Testis (tissue), 3 donors: Measurements from ENCODE around the gene FAT3. TPM values are rescaled to one million over a fixed set of nuclear protein-coding genes. Genes with fewer than 3 reads are reported as not detected.

Experiments
- DNase-seq: peaks from one replicate; pipeline ENCODE4 v3.0.0-alpha.2; 2019
- H3K27ac ChIP-seq, 2 donors: fragments of 200-600 bp; sonication (generic); one replicate each; pipeline ENCODE4 v1.5.1; 2019
- H3K27me3 ChIP-seq: fragments of 200-600 bp; sonication (generic); one replicate; pipeline ENCODE4 v1.5.1; 2019
- H3K36me3 ChIP-seq: fragments of 200-600 bp; sonication (generic); one replicate; pipeline ENCODE4 v1.5.1; 2017; ENCODE audit warnings: low read depth; ENCODE audit errors: missing control alignments
- H3K4me1 ChIP-seq: fragments of 200-600 bp; sonication (generic); one replicate; pipeline ENCODE4 v1.5.1; 2019
- H3K4me3 ChIP-seq, 2 donors: fragments of 200-600 bp; sonication (generic); one replicate each; pipeline ENCODE4 v1.5.1; 2017 to 2019
- H3K9me3 ChIP-seq: fragments of 200-600 bp; sonication (generic); one replicate; pipeline ENCODE4 v1.5.1; 2017
- CTCF ChIP-seq, 3 experiments: fragments of 450-650 bp in 2 of 3; fragments of 200-600 bp in 1 of 3; sonication (generic) in 1 of 3; IDR thresholded peaks; one replicate each; pipeline ENCODE4 v1.5.1; 2016 to 2019; ENCODE audit warnings: antibody characterized with exemption in 3 of 3, mild to moderate bottlenecking in 2 of 3, moderate library complexity in 1 of 3
- POLR2A ChIP-seq: fragments of 450-650 bp; IDR thresholded peaks from one replicate; pipeline ENCODE4 v1.6.1; 2017; ENCODE audit warnings: antibody characterized with exemption, mild to moderate bottlenecking, moderate library complexity
- WGBS, 2 donors: methylation state at CpG; one replicate each; pipeline ENCODE4 v1.1.5; 2018; 5-methylcytosine and 5-hydroxymethylcytosine counted together
- intact Hi-C: fragments of 100-400 bp; cut with DNase I; formaldehyde crosslinking; loops from one replicate; pipeline ENCODE4 v1.15.1; 2023; ENCODE audit warnings: low total_unique reads
- polyA plus RNA-seq: library from polyadenylated mRNA; stranded (reverse); fragments of 350-450 nt; fragmentation: Illumina TruSeq; extraction: RNeasy Lipid Tissue Mini Kit (QIAGEN cat#74804); gene quantifications from one replicate; pipeline ENCODE4 v1.2.3, GENCODE V29; 2014; ENCODE audit warnings: low read depth, low replicate concordance; ENCODE audit not compliant: insufficient read depth
- total RNA-seq, 2 donors: library from RNA; depleted of rRNA; stranded (reverse); fragments of >200 nt; gene quantifications; one replicate each; pipeline ENCODE4 v1.2.3, GENCODE V29; 2016

Gene FAT3
- total and polyA plus RNA-seq, 3 donors from 2014 or later: 2.5 to 6.4 (median 6.2) TPM

GRCh38 chr11:92224054-92224406 is 588 bp upstream of the FAT3 start:
- intact Hi-C loops: no loop called here
- no peak for DNase-seq
- no peaks in the 10 kb centered on the region for H3K27me3 ChIP-seq
- TF ChIP-seq POLR2A (no peak), CTCF (IDR thresholded peaks at IDR 0.05) (no peak)
- no peaks in the 10 kb centered on the region for H3K9me3 ChIP-seq
- WGBS, 2 donors: 1 to 2% methylated on average over 8 of the region's 8 CpGs
- H3K27ac ChIP-seq: no peak overlapping the region
- H3K4me1 ChIP-seq: peaks cover 16% of the 10 kb centered on the region
- no peaks in the 10 kb centered on the region for H3K36me3 ChIP-seq
- peak overlapping the region in 1 of 2 donors; percentile 65 for H3K4me3 ChIP-seq

- Histone ChIP-seq H3K27ac (peak overlapping the region; percentile 44 to 53), H3K4me1 (peaks cover 16% of the 10 kb centered on the region), H3K9me3 (no peaks in the 10 kb centered on the region), H3K36me3 (no peaks in the 10 kb centered on the region), H3K4me3 (peak overlapping the region; percentile 49 to 65), H3K27me3 (no peaks in the 10 kb centered on the region)
- TF ChIP-seq CTCF (IDR thresholded peaks at IDR 0.05) (no peak), POLR2A (no peak)
- intact Hi-C loops: no loop called here
- peak; percentile 30 for DNase-seq
- 1% methylated on average over 34 of the region's 34 CpGs; no CpG with 5 or more reads in 1 of the 2 donors for WGBS, 2 donors
Measured at GRCh38 chr11:92225125-92225567, 528 bp downstream of the FAT3 start.

GRCh38 chr11:92225568-92226330 is 1.1 kb downstream of the FAT3 start:
- peak; percentile 19 for DNase-seq
- Histone ChIP-seq H3K4me3 (peak overlapping the region; percentile 49 to 65), H3K27ac (peak overlapping the region in 1 of 2 donors; percentile 53)

GRCh38 chr11:92226331-92227229 is 2.0 kb downstream of the FAT3 start:
- H3K4me3 ChIP-seq: peak overlapping the region; percentile 49 to 65
- no peaks in the 10 kb centered on the region for H3K36me3 ChIP-seq
- peaks cover 16% of the 10 kb centered on the region for H3K4me1 ChIP-seq
- TF ChIP-seq CTCF (IDR thresholded peaks at IDR 0.05) (no peak), POLR2A (no peak)
- no peaks in the 10 kb centered on the region for H3K27me3 ChIP-seq
- H3K9me3 ChIP-seq: no peaks in the 10 kb centered on the region
- WGBS, 2 donors: 0 to 1% methylated on average over 38 to 63 of the region's 65 CpGs
- DNase-seq: peak; percentile 16
- intact Hi-C loops: no loop called here
- H3K27ac ChIP-seq: no peak overlapping the region

More at GRCh38 chr11:92225568-92226330, 1.1 kb downstream of the FAT3 start:
- 1 to 2% methylated on average over 36 to 54 of the region's 54 CpGs for WGBS, 2 donors
- Histone ChIP-seq H3K9me3 (no peaks in the 10 kb centered on the region), H3K4me1 (peaks cover 16% of the 10 kb centered on the region), H3K36me3 (no peaks in the 10 kb centered on the region), H3K27me3 (no peaks in the 10 kb centered on the region)
- TF ChIP-seq POLR2A (no peak), CTCF (IDR thresholded peaks at IDR 0.05) (no peak)
- intact Hi-C loops: no loop called here
